ENCODE results near the gene HEXA.

HEXA gene

GRCh38 chr15:72375501-72375845, 341 bp downstream of the HEXA start:
- DNase-seq (ENCODE audit: low spot score) = no peak

DNA sequence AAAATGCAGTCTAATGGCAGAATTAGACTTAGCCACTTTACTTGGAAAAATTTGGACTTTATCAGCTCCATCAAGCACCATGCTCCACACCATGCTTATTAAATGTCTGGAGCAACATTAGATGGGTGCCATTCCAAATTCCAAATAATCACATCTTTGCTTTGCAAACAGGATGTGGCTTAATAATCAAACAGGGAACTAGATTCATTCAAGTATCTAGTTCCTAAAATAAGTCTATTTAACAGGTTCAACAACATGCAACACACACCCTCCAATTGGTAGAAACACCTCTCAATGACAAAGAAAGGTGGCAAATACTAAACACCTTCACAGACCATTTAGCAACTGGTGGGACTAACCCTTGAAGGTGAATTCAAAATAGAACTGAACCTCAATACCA, 3.5 kb downstream of the HEXA start:
- no peak for DNase-seq (ENCODE audit: low spot score)

- no peak for DNase-seq (ENCODE audit: low spot score)
These were observed 5.8 kb downstream of the HEXA start for GRCh38 chr15:72369964-72370363.

DNA sequence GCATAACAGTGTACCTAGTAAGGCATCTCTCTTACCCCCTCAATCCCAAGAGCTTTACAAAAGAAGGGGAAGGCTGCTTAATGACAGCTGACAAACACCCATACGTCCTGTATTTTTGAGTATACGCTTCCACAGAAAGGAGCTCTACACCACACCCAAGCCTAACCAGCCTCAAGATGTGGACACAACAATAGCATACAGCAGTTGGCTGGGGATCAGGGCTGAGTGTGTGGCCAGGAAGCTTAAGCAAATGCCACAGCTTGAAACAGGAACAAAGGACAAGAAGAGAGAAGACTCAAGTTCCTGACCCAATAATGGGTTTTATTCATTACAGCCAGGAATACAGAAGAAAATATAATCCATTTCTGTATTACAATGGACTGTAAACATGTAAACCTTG, 6.9 kb downstream of the HEXA start:
- DNase-seq (ENCODE audit: low spot score) = no peak

GRCh38 chr15:72368325-72368724, 7.5 kb downstream of the HEXA start:
- DNase-seq (ENCODE audit: low spot score) = no peak

DNA sequence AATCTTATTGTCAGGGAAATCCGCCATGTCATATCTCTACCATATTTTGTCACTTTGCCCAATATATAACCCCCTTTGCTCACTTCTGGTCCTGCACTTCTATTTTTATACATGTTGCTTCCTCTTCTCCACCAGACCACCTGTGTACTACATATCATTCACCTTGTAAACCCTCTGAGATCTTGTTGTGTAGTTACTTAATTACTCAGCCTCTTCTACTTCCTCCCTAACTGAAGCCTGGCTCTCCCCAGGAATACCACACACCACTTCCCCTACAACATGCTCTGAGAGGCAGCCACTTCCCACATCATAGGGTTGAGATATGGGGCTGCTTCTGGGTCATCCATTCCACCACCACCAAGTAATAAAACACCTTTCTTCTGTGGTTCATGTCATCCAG, 10.0 kb downstream of the HEXA start:
- no peak for DNase-seq (ENCODE audit: low spot score)

GRCh38 chr15:72361176-72361575, 14.6 kb downstream of the HEXA start:
- no peak for DNase-seq (ENCODE audit: low spot score)

DNA sequence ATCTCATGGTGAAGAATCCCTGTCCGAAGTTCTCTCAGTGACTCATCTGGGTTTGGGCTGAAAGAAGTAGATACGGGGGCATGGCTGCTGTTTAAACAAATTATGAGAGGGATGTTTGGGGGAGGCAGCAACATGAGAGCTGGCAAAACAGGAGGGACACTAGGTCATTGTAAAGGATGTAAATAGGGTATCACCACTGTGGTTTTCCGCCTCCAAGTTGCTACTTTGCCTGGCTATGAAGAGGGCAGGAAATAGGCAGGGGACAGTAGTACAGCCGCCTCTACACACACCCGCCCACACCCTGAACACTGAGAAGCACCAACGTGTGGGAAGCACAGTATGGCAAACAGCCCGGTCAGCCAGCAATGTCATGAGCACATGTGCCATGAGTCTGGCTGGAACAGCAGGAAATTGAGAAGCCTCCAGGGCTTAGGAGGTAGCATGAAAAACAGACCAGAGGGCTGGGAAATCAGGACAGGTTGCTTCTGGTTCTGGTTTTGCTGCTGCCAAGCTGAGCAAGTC, 17.1 kb downstream of the HEXA start:
- DNase-seq (ENCODE audit: low spot score) = peak; percentile 47

- no peak for DNase-seq (ENCODE audit: low spot score)
These were observed 17.7 kb downstream of the HEXA start for GRCh38 chr15:72358121-72358520.

GRCh38 chr15:72354496-72354895, 21.3 kb downstream of the HEXA start:
- no peak for DNase-seq (ENCODE audit: low spot score)

DNA sequence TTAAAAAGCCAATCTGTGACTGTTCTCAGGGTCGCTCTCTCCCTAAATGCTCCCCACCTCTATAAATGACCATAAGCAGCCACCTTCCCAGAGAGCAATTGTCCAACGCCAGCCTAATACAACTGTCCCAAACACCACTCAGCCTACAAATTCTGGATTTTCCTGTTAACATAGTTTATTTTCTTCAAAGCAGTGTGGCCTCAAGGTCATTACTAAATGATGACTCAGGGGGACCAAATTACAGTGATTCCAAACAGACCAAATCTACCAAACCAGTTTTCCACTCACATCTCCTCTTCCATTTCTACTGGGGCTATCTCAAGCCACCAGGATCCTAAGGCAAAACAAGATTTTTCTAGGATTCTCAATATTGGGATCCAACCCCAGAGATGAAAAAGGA, 22.5 kb downstream of the HEXA start:
- no peak for DNase-seq (ENCODE audit: low spot score)

- no peak for DNase-seq (ENCODE audit: low spot score)
These were observed 30.0 kb downstream of the HEXA start for GRCh38 chr15:72345806-72346205.

- no peak for DNase-seq (ENCODE audit: low spot score)
These were observed 30.5 kb downstream of the HEXA start for GRCh38 chr15:72345280-72345679.

- DNase-seq (ENCODE audit: low spot score) = no peak
These were observed 31.2 kb downstream of the HEXA start for GRCh38 chr15:72344602-72345001.

GRCh38 chr15:72342385-72342784, 33.4 kb downstream of the HEXA start:
- DNase-seq (ENCODE audit: low spot score) = no peak

DNA sequence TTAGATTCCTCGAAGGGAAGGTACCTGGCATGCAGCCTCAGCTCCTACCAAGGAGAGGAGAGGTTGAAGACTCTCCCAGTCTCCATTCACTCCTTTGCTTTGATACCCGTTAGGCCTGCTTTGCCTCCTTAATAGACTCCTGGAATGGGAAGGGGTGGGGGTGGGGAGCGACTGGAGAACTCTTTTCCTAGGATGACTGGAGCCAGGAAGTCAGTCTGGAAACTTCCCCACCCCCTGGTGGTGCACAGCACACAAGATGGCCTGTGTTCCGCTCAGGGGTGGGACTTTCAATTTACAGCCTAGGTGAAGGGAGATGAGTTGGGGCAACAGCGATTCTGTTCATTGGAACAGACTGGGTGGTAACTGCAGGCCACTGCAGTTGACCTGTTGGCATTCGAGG, 34.5 kb downstream of the HEXA start:
- DNase-seq (ENCODE audit: low spot score) = no peak

- no peak for DNase-seq (ENCODE audit: low spot score)
These were observed 35.4 kb downstream of the HEXA start for GRCh38 chr15:72340366-72340765.

DNA sequence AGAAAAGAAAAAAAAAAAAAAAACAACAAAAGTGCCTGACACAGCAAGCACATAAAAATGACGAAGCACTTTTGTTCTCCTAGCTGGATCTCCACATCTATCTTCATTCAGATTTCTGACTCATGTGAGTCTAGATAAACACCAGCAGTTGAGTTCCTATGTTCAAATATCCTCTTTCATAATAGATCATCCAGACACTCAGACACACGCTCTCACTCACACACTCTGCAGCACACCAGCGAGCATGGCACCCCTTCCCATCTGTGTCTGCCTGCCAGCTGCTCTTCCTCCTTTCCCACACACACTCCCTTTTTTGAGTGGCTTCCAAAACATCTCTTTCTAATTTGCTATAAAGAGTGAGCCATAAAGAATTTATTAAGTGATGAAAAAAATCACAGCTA, 36.0 kb downstream of the HEXA start:
- no peak for DNase-seq (ENCODE audit: low spot score)

GRCh38 chr15:72338617-72339321, 37.0 kb downstream of the HEXA start:
- DNase-seq (ENCODE audit: low spot score) = no peak

GRCh38 chr15:72338148-72338547, 37.7 kb downstream of the HEXA start:
- no peak for DNase-seq (ENCODE audit: low spot score)

- no peak for DNase-seq (ENCODE audit: low spot score)
These were observed 41.0 kb downstream of the HEXA start for GRCh38 chr15:72334842-72335241.

GRCh38 chr15:72331021-72331420, 44.8 kb downstream of the HEXA start:
- DNase-seq (ENCODE audit: low spot score) = no peak

- no peak for DNase-seq (ENCODE audit: low spot score)
These were observed 52.1 kb downstream of the HEXA start for GRCh38 chr15:72323752-72324151.

- DNase-seq (ENCODE audit: low spot score) = peak; percentile 55
These were observed 55.7 kb downstream of the HEXA start, which contains the start of gene CELF6 for GRCh38 chr15:72319985-72320671. TSS of gene CELF6 (minus strand) at chr15:72320157. CDS start at chr15:72319874, 283 bp downstream.
